K562 (cell line): ENCODE data around the gene KAZALD1. TPM values are rescaled to one million over a fixed set of nuclear protein-coding genes. Genes with fewer than 3 reads are reported as not detected.
A peak's percentile ranks its signal among the peaks of the same experiment; 100 is the strongest.

Experiments used
- ARID4B ChIP-seq: sonication (generic); formaldehyde crosslinking; IDR thresholded peaks from 2 replicates; pipeline ENCODE4 v1.8.0; 2022; ENCODE audit warnings: mild to moderate bottlenecking, missing genetic modification reagents
- CHD2 ChIP-seq: IDR thresholded peaks from 2 replicates; pipeline ENCODE4 v1.6.1; 2011; ENCODE audit warnings: low read depth, low read length
- CREBBP ChIP-seq: IDR thresholded peaks from one replicate; pipeline ENCODE4 v1.6.1; 2012; ENCODE audit warnings: low read depth, mild to moderate bottlenecking, control low read depth, inconsistent platforms, low read length
- DLX4 ChIP-seq: fragments of 250-450 bp; sonication (Bioruptor Pico); IDR thresholded peaks from 2 replicates; pipeline ENCODE4 v1.6.1; 2021; ENCODE audit warnings: mild to moderate bottlenecking
- FOSL1 ChIP-seq: fragments of 200-800 bp; sonication (Bioruptor generic); conservative IDR thresholded peaks from 2 replicates; pipeline ENCODE4 v1.6.1; 2016; ENCODE audit warnings: missing genetic modification characterization, missing compliant biosample characterization
- GTF2E2 ChIP-seq: fragments of 200-800 bp; sonication (Bioruptor generic); IDR thresholded peaks from 2 replicates; pipeline ENCODE4 v1.6.1; 2016; ENCODE audit warnings: missing genetic modification characterization, missing compliant biosample characterization
- HLTF ChIP-seq: fragments of 450-650 bp; IDR thresholded peaks from 2 replicates; pipeline ENCODE4 v1.6.1; 2016
- KLF1 ChIP-seq: fragments of 450-650 bp; IDR thresholded peaks from 2 replicates; pipeline ENCODE4 v1.6.1; 2016; ENCODE audit warnings: missing genetic modification characterization, missing compliant biosample characterization
- MYBL2 ChIP-seq, 2 experiments: fragments of 450-650 bp in 1 of 2; sonication (generic) in 1 of 2; formaldehyde crosslinking in 1 of 2; IDR thresholded peaks; 2 replicates each; pipeline versions ENCODE4 v1.6.1 to v1.8.1; 2017 to 2022; ENCODE audit warnings: borderline replicate concordance in 1 of 2, inconsistent platforms in 1 of 2, low read depth in 1 of 2, mild to moderate bottlenecking in 1 of 2, missing genetic modification reagents in 1 of 2, moderate library complexity in 1 of 2
- NFYB ChIP-seq: IDR thresholded peaks from 2 replicates; pipeline ENCODE4 v1.6.1; 2011; ENCODE audit warnings: mild to moderate bottlenecking, moderate library complexity; ENCODE audit not compliant: insufficient read length; ENCODE audit errors: extremely low read depth
- PURB ChIP-seq: sonication (generic); formaldehyde crosslinking; IDR thresholded peaks from 2 replicates; pipeline ENCODE4 v1.9.0; 2021; ENCODE audit warnings: low read depth, mild to moderate bottlenecking, missing genetic modification reagents
- TRIM28 ChIP-seq: fragments of 450-650 bp; IDR thresholded peaks from 2 replicates; pipeline ENCODE4 v1.6.1; 2017
- YBX1 ChIP-seq: fragments of 450-650 bp; IDR thresholded peaks from 2 replicates; pipeline ENCODE4 v1.7.1; 2016; ENCODE audit warnings: mild to moderate bottlenecking
- YY1 ChIP-seq, 3 experiments: IDR thresholded peaks; 2 replicates each; pipeline ENCODE4 v1.6.1; 2011; ENCODE audit warnings: low read length in 2 of 3, mild to moderate bottlenecking in 2 of 3, moderate library complexity in 2 of 3, borderline replicate concordance in 1 of 3, control low read depth in 1 of 3, low read depth in 1 of 3; ENCODE audit not compliant: insufficient read depth in 3 of 3, insufficient replicate concordance in 2 of 3, control insufficient read depth in 1 of 3, insufficient read length in 1 of 3; ENCODE audit errors: extremely low read depth in 1 of 3
- ZBTB11 ChIP-seq, 3 experiments: fragments of 200-800 bp in 1 of 3; fragments of 250-450 bp in 1 of 3; fragments of 450-650 bp in 1 of 3; sonication (Bioruptor Pico) in 1 of 3; sonication (Bioruptor generic) in 1 of 3; formaldehyde crosslinking in 1 of 3; IDR thresholded peaks; 2 replicates each; pipeline versions ENCODE4 v1.6.1 to v1.8.0; 2016 to 2022; ENCODE audit warnings: mild to moderate bottlenecking in 2 of 3, missing genetic modification characterization in 2 of 3, missing compliant biosample characterization in 1 of 3, moderate library complexity in 1 of 3
- ZNF140 ChIP-seq: fragments of 250-450 bp; sonication (Bioruptor Pico); IDR thresholded peaks from 2 replicates; pipeline ENCODE4 v1.8.0; 2021; ENCODE audit warnings: moderate library complexity, mild to moderate bottlenecking, inconsistent platforms
- polyA plus RNA-seq, 8 experiments: library from polyadenylated mRNA; depleted of rRNA in 4 of 8; stranded (reverse) in 5 of 8; unstranded in 3 of 8; fragments of >200 nt; fragmentation: Nextera tagmentation in 2 of 8; fragmentation: Illumina TruSeq in 1 of 8; extraction: Ambion mirVana in 2 of 8; extraction: Trizol in 1 of 8; gene quantifications; 2 replicates each; pipeline versions ENCODE4 v1.2.1 to v1.2.3, GENCODE V29; 2011 to 2014; ENCODE audit warnings: inconsistent platforms in 1 of 8, missing spikeins in 1 of 8
- total RNA-seq, 7 experiments: library from RNA; depleted of rRNA in 6 of 7; stranded (reverse); fragments of >200 nt in 6 of 7; fragmentation: Illumina TruSeq in 2 of 7; extraction: Trizol in 2 of 7; gene quantifications; 2 replicates each; pipeline versions ENCODE4 v1.2.1 to v1.2.3, GENCODE V29; 2011 to 2021; ENCODE audit warnings: low replicate concordance in 1 of 7

Gene KAZALD1
- total and polyA plus RNA-seq, 9 of the 15 experiments (the other 6 are each of a cell fraction or from before 2014, with no cell fraction given) = 0.15 to 10.0 (median 4.9) TPM

GRCh38 chr10:101060951-101061623, 702 bp upstream of the KAZALD1 start (continued):
- no peak; the same call in 1 of the 2 replicates for TF ChIP-seq GTF2E2
- no peak for TF ChIP-seq DLX4 (CRISPR knock-in tag)
- TF ChIP-seq KLF1 = no peak
- TF ChIP-seq ZNF140 = no peak
- TF ChIP-seq YY1 (IDR thresholded peaks at IDR 0.05; ENCODE audit: borderline replicate concordance in 1 of 3, control insufficient read depth in 1 of 3, extremely low read depth in 1 of 3, insufficient read depth in 3 of 3, insufficient read length in 1 of 3, insufficient replicate concordance in 2 of 3, low read depth in 1 of 3, low read length in 2 of 3) = peak in 1 of 3 experiments; percentile 57
- 0 out of 6 replicates have a peak, but pooled peaks of 1 of the 3 experiments have one; percentile 46 for TF ChIP-seq ZBTB11 (CRISPR knock-in tag; IDR thresholded peaks at IDR 0.05)
- TF ChIP-seq CHD2 = no peak
- TF ChIP-seq CREBBP = no peak
- no peak for TF ChIP-seq FOSL1 (tag)
- TF ChIP-seq HLTF = no peak
- no peak for TF ChIP-seq NFYB
- no peak for TF ChIP-seq YBX1
- no peak for TF ChIP-seq MYBL2 (IDR thresholded peaks at IDR 0.05; ENCODE audit: low read depth)
- no peak for TF ChIP-seq MYBL2 (CRISPR knock-in tag; IDR thresholded peaks at IDR 0.05; ENCODE audit: borderline replicate concordance)
- no peak for TF ChIP-seq TRIM28
- 0 out of 2 replicates have a peak, but pooled peaks have one; percentile 7 for TF ChIP-seq ARID4B (CRISPR knock-in tag)
- TF ChIP-seq PURB (CRISPR knock-in tag) = no peak
